Left hindlimb (tissue), 1 donor: Measurements from ENCODE around the gene TMTC2.

Source experiments
- DNase-seq: peaks from one replicate; pipeline ENCODE4 v3.0.0-alpha.2; 2018

Gene TMTC2

GRCh38 chr12:83031196-83031595 is 344.5 kb downstream of the TMTC2 start:
- DNase-seq = no peak

- DNase-seq = no peak
Observed at GRCh38 chr12:83036847-83037246, 350.1 kb downstream of the TMTC2 start.

GRCh38 chr12:83039413-83039812 is 352.7 kb downstream of the TMTC2 start:
- DNase-seq = no peak

GRCh38 chr12:83040339-83040738 is 353.6 kb downstream of the TMTC2 start:
- DNase-seq = no peak

GRCh38 chr12:83040991-83041390 is 354.3 kb downstream of the TMTC2 start:
- DNase-seq = no peak

GRCh38 chr12:83042441-83043200 is 355.9 kb downstream of the TMTC2 start:
- DNase-seq = peak; percentile 42

GRCh38 chr12:83044736-83045135 is 358.0 kb downstream of the TMTC2 start:
- DNase-seq = no peak

GRCh38 chr12:83046019-83046418 is 359.3 kb downstream of the TMTC2 start:
- DNase-seq = no peak

GRCh38 chr12:83049306-83049705 is 362.6 kb downstream of the TMTC2 start:
- no peak for DNase-seq

GRCh38 chr12:83052890-83053541 is 366.3 kb downstream of the TMTC2 start:
- no peak for DNase-seq

- DNase-seq = no peak
Observed at GRCh38 chr12:83057436-83057835, 370.7 kb downstream of the TMTC2 start.

- no peak for DNase-seq
Observed at GRCh38 chr12:83059107-83059506, 372.4 kb downstream of the TMTC2 start.

- DNase-seq = no peak
Observed at GRCh38 chr12:83065562-83065961, 378.9 kb downstream of the TMTC2 start.

GRCh38 chr12:83067981-83068380 is 381.3 kb downstream of the TMTC2 start:
- DNase-seq = no peak

- no peak for DNase-seq
Observed at GRCh38 chr12:83074358-83074894, 387.7 kb downstream of the TMTC2 start.

GRCh38 chr12:83075471-83075870 is 388.8 kb downstream of the TMTC2 start:
- no peak for DNase-seq

GRCh38 chr12:83077041-83077440 is 390.3 kb downstream of the TMTC2 start:
- DNase-seq = no peak

GRCh38 chr12:83082690-83083276 is 396.1 kb downstream of the TMTC2 start:
- no peak for DNase-seq

GRCh38 chr12:83083616-83084015 is 396.9 kb downstream of the TMTC2 start:
- DNase-seq = no peak

GRCh38 chr12:83084516-83085234 is 398.0 kb downstream of the TMTC2 start:
- DNase-seq = no peak

GRCh38 chr12:83086023-83086422 is 399.3 kb downstream of the TMTC2 start:
- no peak for DNase-seq

- DNase-seq = no peak
Observed at GRCh38 chr12:83089575-83089974, 402.9 kb downstream of the TMTC2 start.

GRCh38 chr12:83092129-83092528 is 405.4 kb downstream of the TMTC2 start:
- DNase-seq = no peak
